T-helper 1 cell (primary cell): ENCODE data around the gene CTCFL.
"Not testable (repeated sequence)": the region's sequence is repeated elsewhere in the genome, so short reads cannot be mapped to it uniquely, and the experiment has no call there.

Experiments
- DNase-seq, 5 donors: peaks; one replicate each; pipeline ENCODE4 v3.0.0-alpha.2; 2012 to 2020

CTCFL gene

GRCh38 chr20:57536771-57537724 is 12.1 kb upstream of the CTCFL start:
- no peak for DNase-seq

- no peak for DNase-seq
Measured at GRCh38 chr20:57536120-57536708, 11.3 kb upstream of the CTCFL start.

- no peak for DNase-seq
Measured at GRCh38 chr20:57535297-57535696, 10.4 kb upstream of the CTCFL start.

GRCh38 chr20:57532104-57532503 is 7.2 kb upstream of the CTCFL start:
- DNase-seq = no peak

GRCh38 chr20:57530327-57530981 is 5.5 kb upstream of the CTCFL start:
- DNase-seq = no peak

GRCh38 chr20:57529810-57530209 is 4.9 kb upstream of the CTCFL start:
- DNase-seq = no peak

- no peak for DNase-seq
Measured at GRCh38 chr20:57529160-57529585, 4.2 kb upstream of the CTCFL start.

- DNase-seq = no peak
Measured at GRCh38 chr20:57528148-57528547, 3.2 kb upstream of the CTCFL start.

- DNase-seq = no peak
Measured at GRCh38 chr20:57527728-57528127, 2.8 kb upstream of the CTCFL start.

- DNase-seq = no peak
Measured at GRCh38 chr20:57526885-57527460, 2.0 kb upstream of the CTCFL start.

GRCh38 chr20:57526087-57526884 is 1.3 kb upstream of the CTCFL start:
- DNase-seq = peak in 1 of 5 donors; percentile 3

- no peak for DNase-seq
Measured at GRCh38 chr20:57525328-57526086, 567 bp upstream of the CTCFL start.

GRCh38 chr20:57523782-57524181 is 1.2 kb downstream of the CTCFL start:
- no peak for DNase-seq

- peak in 1 of 5 donors; percentile 17 for DNase-seq
Measured at GRCh38 chr20:57522380-57523140, 2.4 kb downstream of the CTCFL start.

- DNase-seq = no peak
Measured at GRCh38 chr20:57517904-57518303, 7.0 kb downstream of the CTCFL start.

GRCh38 chr20:57514273-57514751 is 10.6 kb downstream of the CTCFL start:
- peak in 2 of 5 donors; percentile 20 to 26 for DNase-seq

GRCh38 chr20:57513199-57513598 is 11.7 kb downstream of the CTCFL start:
- no peak for DNase-seq

GRCh38 chr20:57512432-57512831 is 12.5 kb downstream of the CTCFL start:
- no peak for DNase-seq

- not testable (repeated sequence) for DNase-seq
Measured at GRCh38 chr20:57511709-57512108, 13.2 kb downstream of the CTCFL start.

GRCh38 chr20:57509665-57510237 is 15.2 kb downstream of the CTCFL start:
- DNase-seq = no peak
